SKM-1 treated with dmso at 0.1 percent for 144 hours (cell line): Measurements from ENCODE around the gene NF2.
A peak's percentile ranks its signal among the peaks of the same experiment; 100 is the strongest.

Experiments used
- DNase-seq: peaks from one replicate; lab custom pipeline; 2025; ENCODE audit not compliant: unreplicated experiment; lab: John Stamatoyannopoulos, UW

NF2 gene

DNA sequence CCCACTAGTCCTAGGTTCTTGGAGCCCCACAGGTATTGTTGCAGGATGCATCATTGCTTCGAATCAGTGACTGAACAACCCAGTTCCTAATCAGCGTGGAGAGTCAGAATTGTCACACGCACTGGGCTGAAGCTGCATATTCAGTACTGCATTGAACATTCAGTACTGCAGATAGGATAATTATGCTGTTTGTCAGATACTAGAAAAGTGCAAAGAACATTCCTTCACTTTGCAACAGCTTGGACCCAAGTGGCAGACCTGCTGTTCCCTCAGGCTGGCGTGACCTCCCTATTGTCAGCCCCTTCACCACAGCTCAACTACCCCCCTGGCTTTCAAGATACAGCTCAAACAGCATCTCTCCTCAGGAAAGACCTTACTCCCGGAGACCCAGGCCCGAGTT lies 27.6 kb downstream of the NF2 start:
- DNase-seq: no peak

DNA sequence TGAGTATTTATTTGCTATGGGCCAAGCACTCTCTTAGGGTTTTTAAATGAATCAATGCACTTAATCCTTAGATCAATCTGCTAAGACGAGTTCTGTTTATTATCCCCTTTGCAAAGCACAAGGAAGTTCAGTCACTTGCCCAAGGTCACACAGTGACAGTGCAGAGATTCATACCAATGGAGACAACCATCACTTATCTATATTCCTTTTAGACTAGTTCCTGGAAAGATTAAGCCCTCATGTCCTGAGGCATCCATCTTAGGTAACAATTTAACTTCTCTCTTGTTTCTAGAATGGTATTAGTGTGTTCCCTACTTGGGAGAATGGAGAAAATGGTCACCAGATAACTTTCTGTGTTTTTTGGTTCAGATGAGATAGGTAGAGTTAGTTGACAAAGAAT lies 28.3 kb downstream of the NF2 start:
- DNase-seq: no peak

DNA sequence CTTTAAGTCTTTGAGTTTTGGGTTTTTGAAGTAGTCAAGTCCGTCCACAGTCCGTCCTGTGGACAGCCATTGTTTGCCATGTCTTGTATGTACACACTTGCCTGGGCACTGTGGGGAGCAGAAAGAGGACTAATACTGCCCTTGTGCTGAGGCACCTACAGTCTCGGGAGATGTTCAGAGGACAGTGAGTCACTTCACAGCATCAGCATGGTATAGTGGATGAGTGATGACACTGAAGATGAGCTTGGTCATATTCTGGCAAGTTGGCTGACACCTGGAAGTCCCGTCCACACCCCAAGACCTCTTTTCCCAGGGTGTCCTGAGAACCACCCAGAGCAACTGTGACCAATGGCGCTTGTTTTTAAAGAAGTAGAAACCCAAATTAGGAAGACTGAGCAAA lies 29.2 kb downstream of the NF2 start:
- no peak for DNase-seq

GRCh38 chr22:29633514-29634312 lies 30.3 kb downstream of the NF2 start:
- DNase-seq: no peak

DNA sequence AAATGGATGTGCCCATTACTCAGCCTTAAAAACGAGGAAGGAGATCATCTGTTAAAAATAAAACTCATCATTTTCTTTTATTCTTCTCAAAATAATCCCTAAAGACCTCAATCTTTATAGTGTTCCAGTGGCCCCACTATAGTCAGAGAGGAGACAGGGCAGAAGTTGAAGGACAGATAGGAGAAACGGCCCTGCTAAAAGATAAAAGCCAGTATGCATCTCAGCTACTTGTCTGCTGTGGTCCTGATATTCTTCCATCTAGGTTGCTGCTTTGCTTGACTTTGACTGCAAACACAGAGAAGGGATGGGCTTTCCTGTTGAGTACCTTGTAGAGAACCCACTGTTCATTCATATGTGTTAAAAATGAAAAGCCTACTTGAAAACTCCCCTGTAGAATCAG lies 31.4 kb downstream of the NF2 start:
- no peak for DNase-seq

GRCh38 chr22:29635734-29636357 lies 32.4 kb downstream of the NF2 start:
- DNase-seq: peak; percentile 48

DNA sequence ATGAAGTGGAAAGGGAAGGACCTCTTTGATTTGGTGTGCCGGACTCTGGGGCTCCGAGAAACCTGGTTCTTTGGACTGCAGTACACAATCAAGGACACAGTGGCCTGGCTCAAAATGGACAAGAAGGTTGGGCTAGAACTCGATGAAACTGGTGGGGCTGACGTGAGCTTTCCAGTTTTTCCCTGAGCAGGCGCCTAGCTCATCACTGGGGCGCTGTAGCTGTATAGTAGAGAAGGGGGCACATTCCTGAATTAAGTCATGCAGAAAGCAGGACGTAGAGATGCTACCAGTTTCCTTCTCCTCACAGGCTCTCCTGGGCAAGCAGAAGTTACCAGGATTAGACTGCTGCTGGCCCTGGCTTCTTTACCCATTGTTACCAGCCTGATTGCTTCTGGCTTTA lies 33.3 kb downstream of the NF2 start:
- no peak for DNase-seq

DNA sequence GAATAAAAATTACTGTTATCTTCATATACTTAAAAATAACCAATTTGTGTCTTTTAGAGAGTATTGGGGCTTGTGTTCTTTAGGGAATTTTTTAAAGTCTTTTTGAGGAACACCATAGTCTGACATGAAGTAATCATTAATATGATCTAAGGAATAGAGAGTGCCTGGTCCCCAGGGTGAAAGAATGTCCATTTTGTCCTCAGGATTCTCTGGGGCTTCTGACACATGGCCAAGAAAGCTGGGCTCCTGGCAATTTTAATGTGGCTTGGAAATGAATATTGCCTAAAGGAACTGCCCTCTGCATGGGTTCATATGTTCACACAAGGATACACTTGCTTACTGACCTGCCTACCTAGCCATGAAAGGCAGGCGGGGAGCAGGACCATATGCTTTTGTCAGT lies 33.7 kb downstream of the NF2 start:
- no peak for DNase-seq

GRCh38 chr22:29638678-29639077 lies 35.2 kb downstream of the NF2 start:
- no peak for DNase-seq

- no peak for DNase-seq
Measured at GRCh38 chr22:29639096-29639495, 35.7 kb downstream of the NF2 start.

GRCh38 chr22:29641042-29641699 lies 37.7 kb downstream of the NF2 start:
- no peak for DNase-seq

DNA sequence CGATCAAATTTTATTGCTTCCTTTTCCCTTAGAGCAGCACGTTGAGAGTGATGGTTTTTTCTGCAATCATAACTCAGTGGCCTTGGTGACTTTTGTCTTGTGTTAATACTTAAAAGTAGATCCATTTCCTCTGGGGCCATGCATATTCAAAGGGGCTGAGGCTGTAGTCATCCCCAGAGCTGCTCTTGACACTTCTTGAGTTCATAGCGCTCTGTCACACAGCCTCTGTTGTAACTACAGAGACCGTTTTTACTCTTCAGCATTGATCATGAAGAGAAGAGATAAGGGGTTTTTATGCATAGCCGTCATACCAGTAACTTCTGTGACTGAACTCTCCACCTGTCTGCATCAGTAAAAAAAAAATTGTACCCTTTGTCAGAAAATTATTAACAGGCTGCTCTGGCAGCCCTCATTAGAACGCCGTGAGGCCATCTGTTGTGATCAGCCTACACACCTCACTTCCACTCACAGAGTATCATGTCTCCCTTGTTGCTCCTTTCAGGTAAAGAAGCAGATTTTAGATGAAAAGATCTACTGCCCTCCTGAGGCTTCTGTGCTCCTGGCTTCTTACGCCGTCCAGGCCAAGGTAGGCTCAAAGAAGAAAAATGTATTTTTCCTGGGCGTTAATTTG lies 38.4 kb downstream of the NF2 start:
- DNase-seq: no peak

DNA sequence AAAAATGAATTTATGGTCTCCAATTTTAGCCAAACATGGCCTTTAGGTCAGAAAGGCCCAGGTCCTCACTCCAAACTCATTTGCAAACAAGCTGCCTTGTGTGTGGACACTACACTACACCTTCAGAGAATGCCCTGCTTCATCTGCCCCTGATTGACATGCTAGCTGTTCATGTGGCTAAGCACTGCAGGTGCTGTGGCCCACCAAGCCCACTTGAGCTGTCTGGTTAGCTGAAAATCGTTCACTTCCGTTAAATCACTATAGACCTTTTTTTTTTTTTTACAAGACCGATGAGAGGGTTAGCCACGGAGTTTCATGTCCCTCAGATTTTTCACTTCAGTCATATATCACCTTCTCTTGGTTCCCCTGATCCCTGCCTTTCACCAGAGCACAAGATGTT lies 39.3 kb downstream of the NF2 start:
- DNase-seq: no peak

DNA sequence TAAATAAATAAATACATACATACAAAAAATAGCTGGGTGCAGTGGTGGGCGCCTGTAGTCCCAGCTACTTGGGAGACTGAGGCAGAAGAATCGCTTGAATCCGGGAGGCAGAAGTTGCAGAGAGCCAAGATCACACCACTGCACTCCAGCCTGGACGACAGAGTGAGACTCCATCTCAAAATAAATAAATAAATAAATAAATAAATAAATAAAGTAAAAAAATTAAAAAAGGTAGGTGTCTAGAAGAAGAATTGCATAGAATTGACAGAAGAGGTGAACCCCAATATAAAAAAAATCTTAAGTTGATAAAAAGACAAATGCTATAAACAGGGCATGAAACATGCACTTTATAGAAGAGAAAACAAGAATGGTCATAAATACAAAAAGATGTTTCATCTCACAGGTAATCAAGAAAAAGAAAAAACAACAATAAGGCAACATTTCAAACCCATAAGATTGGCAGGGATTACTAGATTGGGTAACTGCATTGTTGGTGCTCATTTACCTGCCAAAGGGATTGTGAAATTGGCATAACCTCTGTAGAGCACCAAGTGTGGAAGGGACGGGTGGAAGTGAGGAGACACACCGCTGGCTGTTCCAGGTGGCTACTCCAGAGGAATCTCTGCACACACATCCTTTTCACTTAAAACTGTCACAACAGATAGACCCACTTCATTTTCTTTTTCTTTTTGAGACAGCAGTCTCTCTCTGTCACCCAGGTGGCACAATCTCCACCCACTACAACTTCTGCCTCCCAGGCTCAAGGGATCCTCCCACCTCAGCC lies 44.7 kb downstream of the NF2 start:
- DNase-seq: no peak

- no peak for DNase-seq
Measured at GRCh38 chr22:29650370-29650769, 46.9 kb downstream of the NF2 start.

- no peak for DNase-seq
Measured at GRCh38 chr22:29651652-29652051, 48.2 kb downstream of the NF2 start.

- DNase-seq: no peak
Measured at GRCh38 chr22:29654420-29654819, 51.0 kb downstream of the NF2 start.

DNA sequence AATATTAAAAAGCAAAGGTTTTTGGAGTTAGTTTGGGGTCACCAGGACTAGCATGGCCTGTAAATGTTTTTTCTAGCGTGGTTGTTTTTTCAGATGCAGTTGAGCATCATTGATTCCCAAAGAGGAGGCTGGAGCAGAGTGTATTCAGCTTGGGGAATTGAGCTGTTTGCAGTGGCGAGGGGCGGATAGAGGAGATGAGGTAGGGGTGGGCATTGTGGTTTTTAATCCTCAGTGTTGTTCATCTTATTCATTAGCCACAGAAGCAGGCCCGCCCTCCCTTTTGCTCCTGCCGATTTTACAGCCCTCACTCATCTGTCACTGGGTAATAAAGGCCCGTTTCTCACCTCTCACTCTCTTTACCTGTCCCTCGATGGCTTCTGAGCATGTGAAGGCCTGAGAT lies 51.4 kb downstream of the NF2 start:
- DNase-seq: no peak

- peak; percentile 99 for DNase-seq
Measured at GRCh38 chr22:29658176-29658575, 54.7 kb downstream of the NF2 start.

- no peak for DNase-seq
Measured at GRCh38 chr22:29660021-29660420, 56.6 kb downstream of the NF2 start.

- no peak for DNase-seq
Measured at GRCh38 chr22:29661336-29661735, 57.9 kb downstream of the NF2 start.
